GM19099 (cell line): Measurements from ENCODE around the gene STK32C.

Experiments used
- POLR2A ChIP-seq: IDR thresholded peaks from 3 replicates; pipeline ENCODE4 v1.6.1; 2011; ENCODE audit warnings: low read depth; ENCODE audit not compliant: insufficient read length; ENCODE audit errors: extremely low read depth

STK32C gene

GRCh38 chr10:132299371-132300336, 8.1 kb downstream of the STK32C start:
- no peak for TF ChIP-seq POLR2A

GRCh38 chr10:132298038-132298881, 9.5 kb downstream of the STK32C start:
- no peak for TF ChIP-seq POLR2A

- no peak for TF ChIP-seq POLR2A
Observed at GRCh38 chr10:132297526-132297925, 10.2 kb downstream of the STK32C start.

GRCh38 chr10:132296666-132297443, 10.9 kb downstream of the STK32C start:
- TF ChIP-seq POLR2A: no peak

GRCh38 chr10:132294561-132295318, 13.0 kb downstream of the STK32C start:
- no peak for TF ChIP-seq POLR2A

- no peak for TF ChIP-seq POLR2A
Observed at GRCh38 chr10:132293813-132294520, 13.8 kb downstream of the STK32C start.

GRCh38 chr10:132293201-132293812, 14.4 kb downstream of the STK32C start:
- TF ChIP-seq POLR2A: no peak

GRCh38 chr10:132292287-132293200, 15.2 kb downstream of the STK32C start:
- no peak for TF ChIP-seq POLR2A

GRCh38 chr10:132291826-132292225, 15.9 kb downstream of the STK32C start:
- TF ChIP-seq POLR2A: no peak

- TF ChIP-seq POLR2A: no peak
Observed at GRCh38 chr10:132290631-132291030, 17.1 kb downstream of the STK32C start.

- no peak for TF ChIP-seq POLR2A
Observed at GRCh38 chr10:132289439-132289838, 18.3 kb downstream of the STK32C start.
